NCI-H2196 (cell line): ENCODE results near the gene ITIH1.

Experiments
- DNase-seq: peaks from one replicate; lab custom pipeline; 2025; ENCODE audit not compliant: unreplicated experiment; lab: John Stamatoyannopoulos, UW

The ITIH1 gene

DNA sequence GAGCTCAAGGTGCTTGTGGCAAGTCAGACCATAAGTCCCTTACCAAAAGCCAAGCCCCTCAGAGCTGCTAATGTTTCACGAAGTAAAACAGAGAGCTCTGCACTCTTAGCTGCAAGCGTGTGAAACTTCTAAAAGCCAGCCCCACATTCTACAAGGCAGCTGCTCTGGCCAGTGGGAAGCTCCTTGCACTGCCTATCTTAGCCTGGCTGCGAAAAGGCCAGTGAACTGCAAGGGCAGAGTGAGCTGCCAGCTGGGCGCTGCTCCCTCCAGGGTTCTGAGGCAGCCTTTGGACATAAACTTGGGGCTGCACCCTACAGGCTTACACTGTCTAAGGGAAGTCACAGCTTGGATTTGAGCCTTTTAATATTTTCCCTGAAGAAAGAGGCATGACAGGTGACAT, 59.6 kb downstream of the ITIH1 start:
- no peak for DNase-seq

DNA sequence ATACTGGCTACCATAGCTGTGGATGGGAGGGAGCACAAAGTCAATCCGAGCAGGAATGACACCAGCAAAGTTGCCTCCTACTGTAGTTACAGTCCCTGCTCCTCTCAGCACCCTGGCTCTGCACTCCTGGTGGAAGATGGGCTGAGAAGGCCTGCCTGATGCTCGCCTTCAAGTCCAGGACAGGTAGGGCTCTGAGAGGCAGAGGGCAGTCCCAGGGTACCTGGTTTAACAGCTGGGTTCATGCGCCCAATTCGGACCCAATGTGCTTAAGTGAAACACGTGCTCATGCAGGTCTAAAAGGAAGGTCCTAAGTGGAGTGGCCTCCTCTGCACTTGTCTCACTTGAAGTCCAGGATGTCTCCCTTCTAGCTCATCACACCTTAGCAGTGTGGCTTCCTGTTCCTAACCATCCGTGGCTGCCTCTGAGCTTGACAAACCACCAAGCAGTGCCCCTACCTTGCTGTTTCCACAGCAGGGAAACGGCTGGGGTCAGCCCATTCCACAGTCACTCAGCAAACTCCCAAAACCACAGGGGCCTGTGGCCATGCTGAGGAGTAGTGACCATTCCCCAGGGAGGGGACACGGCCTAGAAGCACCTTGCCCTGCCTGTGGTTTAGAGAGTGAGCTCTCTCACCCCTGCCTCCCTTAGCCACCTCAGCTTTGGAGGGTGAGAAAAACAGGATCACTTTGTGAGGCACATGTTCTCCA, 61.3 kb downstream of the ITIH1 start:
- DNase-seq, result no peak

GRCh38 chr3:52839268-52839575, 61.8 kb downstream of the ITIH1 start:
- no peak for DNase-seq

GRCh38 chr3:52839892-52840545, 62.6 kb downstream of the ITIH1 start:
- no peak for DNase-seq

GRCh38 chr3:52841211-52841980, 64.0 kb downstream of the ITIH1 start:
- no peak for DNase-seq
